ENCODE measurements around the gene BPIFB6.

The BPIFB6 gene

GRCh38 chr20:33068251-33068939, 36.9 kb downstream of the BPIFB6 start:
- TF ChIP-seq POLR2AphosphoS5 (IDR thresholded peaks at IDR 0.05; ENCODE audit: low read depth, low read length) (no peak), SIN3A (IDR thresholded peaks at IDR 0.05; ENCODE audit: borderline replicate concordance, insufficient read depth, low read length) (no peak), TAF1 (IDR thresholded peaks at IDR 0.05; ENCODE audit: borderline replicate concordance, insufficient read depth, low read length) (no peak), REST (IDR thresholded peaks at IDR 0.05; ENCODE audit: insufficient read depth in 1 of 2, low read depth in 2 of 2, low read length in 2 of 2) (no peak), FOXP2 (optimal IDR thresholded peaks at IDR 0.05; ENCODE audit: borderline replicate concordance, extremely low read depth, extremely low read length, insufficient read depth) (no peak)

- TF ChIP-seq SIN3A (IDR thresholded peaks at IDR 0.05; ENCODE audit: borderline replicate concordance, insufficient read depth, low read length): no peak
- no peak for TF ChIP-seq POLR2AphosphoS5 (IDR thresholded peaks at IDR 0.05; ENCODE audit: low read depth, low read length)
- TF ChIP-seq FOXP2 (optimal IDR thresholded peaks at IDR 0.05; ENCODE audit: borderline replicate concordance, extremely low read depth, extremely low read length, insufficient read depth): no peak
- TF ChIP-seq REST (IDR thresholded peaks at IDR 0.05; ENCODE audit: insufficient read depth in 1 of 2, low read depth in 2 of 2, low read length in 2 of 2): no peak
- no peak for TF ChIP-seq TAF1 (IDR thresholded peaks at IDR 0.05; ENCODE audit: borderline replicate concordance, insufficient read depth, low read length)
Observed at GRCh38 chr20:33069673-33070072, 38.2 kb downstream of the BPIFB6 start.

GRCh38 chr20:33070111-33071053, 38.9 kb downstream of the BPIFB6 start:
- TF ChIP-seq SIN3A (IDR thresholded peaks at IDR 0.05; ENCODE audit: borderline replicate concordance, insufficient read depth, low read length): no peak
- TF ChIP-seq POLR2AphosphoS5 (IDR thresholded peaks at IDR 0.05; ENCODE audit: low read depth, low read length): no peak
- no peak for TF ChIP-seq REST (IDR thresholded peaks at IDR 0.05; ENCODE audit: insufficient read depth in 1 of 2, low read depth in 2 of 2, low read length in 2 of 2)
- no peak for TF ChIP-seq TAF1 (IDR thresholded peaks at IDR 0.05; ENCODE audit: borderline replicate concordance, insufficient read depth, low read length)
- no peak for TF ChIP-seq FOXP2 (optimal IDR thresholded peaks at IDR 0.05; ENCODE audit: borderline replicate concordance, extremely low read depth, extremely low read length, insufficient read depth)

GRCh38 chr20:33071198-33071597, 39.8 kb downstream of the BPIFB6 start:
- TF ChIP-seq TAF1 (IDR thresholded peaks at IDR 0.05; ENCODE audit: borderline replicate concordance, insufficient read depth, low read length) (no peak), POLR2AphosphoS5 (IDR thresholded peaks at IDR 0.05; ENCODE audit: low read depth, low read length) (no peak), FOXP2 (optimal IDR thresholded peaks at IDR 0.05; ENCODE audit: borderline replicate concordance, extremely low read depth, extremely low read length, insufficient read depth) (no peak), REST (IDR thresholded peaks at IDR 0.05; ENCODE audit: insufficient read depth in 1 of 2, low read depth in 2 of 2, low read length in 2 of 2) (no peak), SIN3A (IDR thresholded peaks at IDR 0.05; ENCODE audit: borderline replicate concordance, insufficient read depth, low read length) (no peak)

Data from PFSK-1 (cell line).